Measurements from ENCODE around the gene TBC1D22A.

GRCh38 chr22:46971099-46971763 is 208.8 kb downstream of the TBC1D22A start:
- TF ChIP-seq CTCF (IDR thresholded peaks at IDR 0.05), result no peak
- TF ChIP-seq POLR2A (IDR thresholded peaks at IDR 0.05), result no peak

Measured in Peyer's patch (tissue), 4 donors.